HepG2 (cell line): Measurements from ENCODE around the gene PLCB1. TPM values are rescaled to one million over a fixed set of nuclear protein-coding genes. Genes with fewer than 3 reads are reported as not detected.

Experiments used
- AGO2 ChIP-seq: fragments of 200-400 bp; formaldehyde crosslinking; optimal IDR thresholded peaks from 2 replicates; pipeline ENCODE3; 2017; ENCODE audit warnings: mild to moderate bottlenecking, low read depth, low read length, moderate library complexity
- CERS6 ChIP-seq: sonication (generic); formaldehyde crosslinking; IDR thresholded peaks from 2 replicates; pipeline ENCODE4 v1.5.0; 2020; ENCODE audit warnings: missing genetic modification reagents
- HDAC6 ChIP-seq: fragments of 200-600 bp; sonication (generic); IDR thresholded peaks from 2 replicates; pipeline ENCODE4 v1.7.0; 2017; ENCODE audit warnings: mild to moderate bottlenecking, antibody characterized with exemption, low read length, low read depth
- KLF15 ChIP-seq: sonication (generic); formaldehyde crosslinking; IDR thresholded peaks from 2 replicates; pipeline ENCODE4 v1.8.1; 2023; ENCODE audit warnings: borderline replicate concordance, mild to moderate bottlenecking, inconsistent platforms, missing genetic modification reagents, mixed read lengths
- MLXIP ChIP-seq: sonication (generic); formaldehyde crosslinking; IDR thresholded peaks from 2 replicates; pipeline ENCODE4 v1.9.0; 2021; ENCODE audit warnings: missing genetic modification reagents, borderline replicate concordance
- MZF1 ChIP-seq: sonication (generic); formaldehyde crosslinking; IDR thresholded peaks from 2 replicates; pipeline ENCODE4 v1.8.1; 2023; ENCODE audit warnings: mild to moderate bottlenecking, missing genetic modification reagents, borderline replicate concordance
- PHF21A ChIP-seq: sonication (generic); formaldehyde crosslinking; IDR thresholded peaks from 2 replicates; pipeline ENCODE4 v1.5.0; 2020; ENCODE audit warnings: mild to moderate bottlenecking, missing genetic modification reagents
- SALL1 ChIP-seq: sonication (generic); formaldehyde crosslinking; IDR thresholded peaks from 2 replicates; pipeline ENCODE4 v1.8.0; 2022; ENCODE audit warnings: mild to moderate bottlenecking, missing genetic modification reagents
- SSRP1 ChIP-seq: IDR thresholded peaks from 2 replicates; pipeline ENCODE4 v1.6.1; 2016; ENCODE audit warnings: control low read depth
- YEATS4 ChIP-seq: sonication (generic); formaldehyde crosslinking; IDR thresholded peaks from 2 replicates; pipeline ENCODE4 v1.4.0; 2020; ENCODE audit warnings: missing genetic modification reagents, borderline replicate concordance
- ZC3H13 ChIP-seq: sonication (generic); formaldehyde crosslinking; IDR thresholded peaks from 2 replicates; pipeline ENCODE4 v1.8.1; 2023; ENCODE audit warnings: mild to moderate bottlenecking, missing genetic modification reagents, moderate library complexity
- ZNF431 ChIP-seq: sonication (generic); formaldehyde crosslinking; IDR thresholded peaks from 2 replicates; pipeline ENCODE4 v1.9.0; 2022; ENCODE audit warnings: missing genetic modification reagents, low read depth, mild to moderate bottlenecking, borderline replicate concordance
- ZNF530 ChIP-seq: sonication (generic); formaldehyde crosslinking; IDR thresholded peaks from 2 replicates; pipeline ENCODE4 v1.5.0; 2020; ENCODE audit warnings: low read depth, mild to moderate bottlenecking, missing genetic modification reagents
- ZNF615 ChIP-seq: sonication (generic); formaldehyde crosslinking; IDR thresholded peaks from 2 replicates; pipeline ENCODE4 v1.5.0; 2020; ENCODE audit warnings: mild to moderate bottlenecking, missing genetic modification reagents, borderline replicate concordance
- ZNF746 ChIP-seq: sonication (generic); formaldehyde crosslinking; IDR thresholded peaks from 2 replicates; pipeline ENCODE4 v1.8.0; 2022; ENCODE audit warnings: mild to moderate bottlenecking, missing genetic modification reagents
- ZNF775 ChIP-seq: sonication (generic); formaldehyde crosslinking; IDR thresholded peaks from 2 replicates; pipeline ENCODE4 v1.4.0; 2020; ENCODE audit warnings: missing genetic modification reagents, mild to moderate bottlenecking, moderate library complexity, borderline replicate concordance
- ZSCAN5A ChIP-seq: sonication (generic); formaldehyde crosslinking; IDR thresholded peaks from 2 replicates; pipeline ENCODE4 v1.8.0; 2022; ENCODE audit warnings: mild to moderate bottlenecking, missing genetic modification reagents, borderline replicate concordance
- ZZZ3 ChIP-seq: sonication (generic); formaldehyde crosslinking; IDR thresholded peaks from 2 replicates; pipeline ENCODE4 v1.4.0; 2020; ENCODE audit warnings: missing genetic modification reagents, mild to moderate bottlenecking, borderline replicate concordance
- polyA plus RNA-seq, 8 experiments: library from polyadenylated mRNA; depleted of rRNA in 3 of 8; stranded (reverse) in 7 of 8; unstranded in 1 of 8; fragments of >200 nt; fragmentation: Illumina TruSeq in 4 of 8; extraction: Trizol in 4 of 8; gene quantifications; 2 replicates each; pipeline versions ENCODE4 v1.2.1 to v1.2.3, GENCODE V29; 2011 to 2016; ENCODE audit warnings: low read depth in 4 of 8, missing spikeins in 1 of 8, mixed read lengths in 1 of 8; ENCODE audit not compliant: insufficient read depth in 1 of 8
- total RNA-seq, 5 experiments: library from RNA; depleted of rRNA; stranded (reverse); fragments of >200 nt; fragmentation: Illumina TruSeq; extraction: Trizol; gene quantifications; 2 replicates each; pipeline ENCODE4 v1.2.3, GENCODE V29; 2016; ENCODE audit warnings: low read depth in 1 of 5
- TF ChIP-seq, protein P1 (sequence below): sonication (generic); formaldehyde crosslinking; IDR thresholded peaks from 2 replicates; pipeline ENCODE4 v1.4.0; 2020; ENCODE audit warnings: missing genetic modification reagents, borderline replicate concordance

Gene PLCB1
- total and polyA plus RNA-seq, 2 of the 13 experiments (the other 11 are each of a cell fraction or from before 2014, with no cell fraction given) = 42.4 to 55.9 TPM

GRCh38 chr20:8132484-8133309 lies 631 bp downstream of the PLCB1 start (continued):
- TF ChIP-seq, protein P1, sequence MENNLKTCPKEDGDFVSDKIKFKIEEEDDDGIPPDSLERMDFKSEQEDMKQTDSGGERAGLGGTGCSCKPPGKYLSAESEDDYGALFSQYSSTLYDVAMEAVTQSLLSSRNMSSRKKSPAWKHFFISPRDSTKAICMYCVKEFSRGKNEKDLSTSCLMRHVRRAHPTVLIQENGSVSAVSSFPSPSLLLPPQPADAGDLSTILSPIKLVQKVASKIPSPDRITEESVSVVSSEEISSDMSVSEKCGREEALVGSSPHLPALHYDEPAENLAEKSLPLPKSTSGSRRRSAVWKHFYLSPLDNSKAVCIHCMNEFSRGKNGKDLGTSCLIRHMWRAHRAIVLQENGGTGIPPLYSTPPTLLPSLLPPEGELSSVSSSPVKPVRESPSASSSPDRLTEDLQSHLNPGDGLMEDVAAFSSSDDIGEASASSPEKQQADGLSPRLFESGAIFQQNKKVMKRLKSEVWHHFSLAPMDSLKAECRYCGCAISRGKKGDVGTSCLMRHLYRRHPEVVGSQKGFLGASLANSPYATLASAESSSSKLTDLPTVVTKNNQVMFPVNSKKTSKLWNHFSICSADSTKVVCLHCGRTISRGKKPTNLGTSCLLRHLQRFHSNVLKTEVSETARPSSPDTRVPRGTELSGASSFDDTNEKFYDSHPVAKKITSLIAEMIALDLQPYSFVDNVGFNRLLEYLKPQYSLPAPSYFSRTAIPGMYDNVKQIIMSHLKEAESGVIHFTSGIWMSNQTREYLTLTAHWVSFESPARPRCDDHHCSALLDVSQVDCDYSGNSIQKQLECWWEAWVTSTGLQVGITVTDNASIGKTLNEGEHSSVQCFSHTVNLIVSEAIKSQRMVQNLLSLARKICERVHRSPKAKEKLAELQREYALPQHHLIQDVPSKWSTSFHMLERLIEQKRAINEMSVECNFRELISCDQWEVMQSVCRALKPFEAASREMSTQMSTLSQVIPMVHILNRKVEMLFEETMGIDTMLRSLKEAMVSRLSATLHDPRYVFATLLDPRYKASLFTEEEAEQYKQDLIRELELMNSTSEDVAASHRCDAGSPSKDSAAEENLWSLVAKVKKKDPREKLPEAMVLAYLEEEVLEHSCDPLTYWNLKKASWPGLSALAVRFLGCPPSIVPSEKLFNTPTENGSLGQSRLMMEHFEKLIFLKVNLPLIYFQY (CRISPR knock-in tag) = no peak; the same call in 1 of the 2 replicates
- TF ChIP-seq MZF1 (CRISPR knock-in tag) = no peak
- no peak for TF ChIP-seq MLXIP (CRISPR knock-in tag)
- no peak for TF ChIP-seq SSRP1 (CRISPR knock-in tag)
- TF ChIP-seq KLF15 (CRISPR knock-in tag) = no peak
- TF ChIP-seq ZNF746 = 0 out of 2 replicates have a peak, but pooled peaks have one; percentile 11
- no peak for TF ChIP-seq ZNF775 (CRISPR knock-in tag)
- no peak; the same call in 1 of the 2 replicates for TF ChIP-seq ZC3H13 (CRISPR knock-in tag)
- TF ChIP-seq HDAC6 = no peak
- TF ChIP-seq ZNF530 = no peak
- no peak for TF ChIP-seq ZNF615
- TF ChIP-seq SALL1 (CRISPR knock-in tag) = peak; percentile 19; the same call in 1 of the 2 replicates
- TF ChIP-seq ZZZ3 (CRISPR knock-in tag) = no peak
- TF ChIP-seq CERS6 (CRISPR knock-in tag) = 0 out of 2 replicates have a peak, but pooled peaks have one; percentile 64
- peak; percentile 16; the same call in 1 of the 2 replicates for TF ChIP-seq YEATS4 (CRISPR knock-in tag)
- no peak for TF ChIP-seq PHF21A (CRISPR knock-in tag)
- TF ChIP-seq ZSCAN5A = 0 out of 2 replicates have a peak, but pooled peaks have one; percentile 9
- peak; percentile 22 for TF ChIP-seq AGO2
- TF ChIP-seq ZNF431 (CRISPR knock-in tag) = 0 out of 2 replicates have a peak, but pooled peaks have one; percentile 19
